Measurements from ENCODE around the gene RASGRF2. TPM values are rescaled to one million over a fixed set of nuclear protein-coding genes. Genes with fewer than 3 reads are reported as not detected.

RASGRF2 gene
- 4.9 and 5.7 TPM in 2 replicates for total RNA-seq

GRCh38 chr5:80959768-80960442 is at the start of gene RASGRF2:
TSS of gene RASGRF2 (plus strand) at chr5:80960363. CDS start at chr5:80960739, 376 bp downstream.

GRCh38 chr5:81233080-81233634 is 273.0 kb downstream of the RASGRF2 start, which contains the start of gene CKMT2:
TSS of gene CKMT2 (plus strand) at chr5:81233322. CDS start at chr5:81251133, 17,811 bp downstream.

All from bronchus fibroblast of lung (primary cell).